T-cell (primary cell): ENCODE results near the gene ALS2. TPM values are rescaled to one million over a fixed set of nuclear protein-coding genes. Genes with fewer than 3 reads are reported as not detected.

ENCODE experiments used
- ATAC-seq, 4 experiments: fragments of 200-7000 bp in 3 of 4; fragments of 150-1000 bp in 1 of 4; cut with Tn5 transposase; replicated peaks in 1 of 4; 1 replicate in 3 of 4; 2 replicates in 1 of 4; pipeline ENCODE4 v1.10.0; 2021; ENCODE audit warnings: moderate library complexity in 3 of 4, mild to moderate bottlenecking in 2 of 4, moderate number of reproducible peaks in 1 of 4
- CTCF ChIA-PET, 2 donors: fragments of 300-600 bp; sonication (Branson Sonifier 250); formaldehyde crosslinking; loops; one replicate each; lab custom pipeline; 2022; ENCODE audit warnings: antibody characterized with exemption in 2 of 2; lab: Charles Lee
- POLR2A ChIA-PET, 2 donors: fragments of 300-600 bp; sonication (Branson Sonifier 250); formaldehyde crosslinking; loops; one replicate each; lab custom pipeline; 2022; ENCODE audit warnings: antibody characterized with exemption in 2 of 2; lab: Charles Lee
- DNase-seq, 35 experiments: peaks; one replicate each; pipeline versions ENCODE4 v3.0.0 to v3.0.0-alpha.2; 2013 to 2023
- H3K27ac ChIP-seq: one replicate; pipeline ENCODE4 v1.5.1; 2013; ENCODE audit warnings: low read length
- H3K27me3 ChIP-seq, 2 experiments: replicated peaks in 1 of 2; 1 replicate in 1 of 2; 2 replicates in 1 of 2; pipeline versions ENCODE4 v1.6.1 to v1.7.0; 2013; ENCODE audit warnings: low read length in 1 of 2, mixed read lengths in 1 of 2; ENCODE audit not compliant: control insufficient read depth in 2 of 2, insufficient read depth in 2 of 2; ENCODE audit errors: extremely low read depth in 1 of 2
- H3K36me3 ChIP-seq, 2 donors: 1 replicate in 1 of 2; 2 replicates in 1 of 2; pipeline versions ENCODE4 v1.6.1 to v1.7.0; 2013; ENCODE audit warnings: low read length in 1 of 2; ENCODE audit not compliant: control insufficient read depth in 2 of 2, insufficient read depth in 1 of 2; ENCODE audit errors: extremely low read depth in 1 of 2
- H3K4me1 ChIP-seq, 2 experiments: 1 replicate in 1 of 2; 2 replicates in 1 of 2; pipeline versions ENCODE4 v1.6.1 to v1.7.0; 2013; ENCODE audit warnings: low read length in 2 of 2, mixed read lengths in 1 of 2; ENCODE audit not compliant: insufficient read depth in 2 of 2, control insufficient read depth in 1 of 2; ENCODE audit errors: extremely low read depth in 1 of 2
- H3K4me3 ChIP-seq, 2 donors: 1 replicate in 1 of 2; 2 replicates in 1 of 2; pipeline versions ENCODE4 v1.5.1 to v1.7.0; 2013; ENCODE audit warnings: mild to moderate bottlenecking in 2 of 2, low read length in 1 of 2, moderate library complexity in 1 of 2; ENCODE audit not compliant: control insufficient read depth in 1 of 2; ENCODE audit errors: extremely low read depth in 1 of 2
- H3K9me3 ChIP-seq: 2 replicates; pipeline ENCODE4 v1.7.0; 2013
- H3K27ac Mint-ChIP-seq, 2 donors: one replicate each; pipeline ENCODE4 v1.8.0; 2020 to 2021; ENCODE audit warnings: mild to moderate bottlenecking in 2 of 2, mixed read lengths in 2 of 2
- H3K27me3 Mint-ChIP-seq, 2 donors: one replicate each; pipeline ENCODE4 v1.8.0; 2021 to 2022; ENCODE audit warnings: mixed read lengths in 2 of 2
- H3K36me3 Mint-ChIP-seq: one replicate; pipeline ENCODE4 v1.8.0; 2021; ENCODE audit warnings: mixed read lengths
- H3K4me1 Mint-ChIP-seq, 3 donors: one replicate each; pipeline ENCODE4 v1.8.0; 2020 to 2022; ENCODE audit warnings: mixed read lengths in 3 of 3, mild to moderate bottlenecking in 1 of 3
- H3K4me3 Mint-ChIP-seq, 3 donors: one replicate each; pipeline ENCODE4 v1.8.0; 2020 to 2022; ENCODE audit warnings: mild to moderate bottlenecking in 3 of 3, mixed read lengths in 3 of 3, moderate library complexity in 3 of 3
- H3K9me3 Mint-ChIP-seq, 3 donors: one replicate each; pipeline ENCODE4 v1.8.0; 2020 to 2022; ENCODE audit warnings: mixed read lengths in 3 of 3
- WGBS: methylation state at CpG from one replicate; pipeline ENCODE4 v1.1.5; 2013; ENCODE audit warnings: missing lambda C conversion rate; ENCODE audit not compliant: insufficient coverage; 5-methylcytosine and 5-hydroxymethylcytosine counted together
- total RNA-seq, 35 experiments: library from RNA in 6 of 35; stranded (reverse) in 6 of 35; fragments of 120-200 nt in 1 of 35; gene quantifications; one replicate each; pipeline versions ENCODE4 v1.2.1 to v1.2.4 and lab custom pipeline; 2013 to 2026

ALS2 gene
- total RNA-seq, 5 donors from 2014 or later (not counting 1 experiment from before 2014, with no cell fraction given) = 9.1 to 11.9 (median 10.3) TPM

- DNase-seq (no peak), ATAC-seq (no peak)
- POLR2A ChIA-PET = interaction anchor here in 1 of 2 donors (0.6 kb wide), 1 partner anchor 110 kb away, joined by 6 read pairs; no protein-coding TSS in a partner anchor
Observed at GRCh38 chr2:201777869-201778268, 2.9 kb downstream of the ALS2 start.

GRCh38 chr2:201777043-201777442 lies 3.7 kb downstream of the ALS2 start:
- ATAC-seq = no peak
- H3K4me1 ChIP-seq = peaks cover 14% of the 10 kb centered on the region in 2 experiments
- ChIA-PET CTCF (interaction anchor here in 1 of 2 donors (1.1 kb wide), 1 partner anchor 545 kb away, joined by 3 read pairs; no protein-coding TSS in a partner anchor), POLR2A (no interaction called here)
- no peaks in the 10 kb centered on the region for H3K9me3 ChIP-seq
- peaks cover 21 to 32% (median 22%) of the 10 kb centered on the region in 3 donors for H3K4me1 Mint-ChIP-seq
- no peak overlapping the region for H3K4me3 ChIP-seq
- no peaks in the 10 kb centered on the region for H3K27me3 ChIP-seq
- no peaks in the 10 kb centered on the region for H3K27me3 Mint-ChIP-seq
- peaks cover 6% of the 10 kb centered on the region for H3K36me3 Mint-ChIP-seq
- no peaks in the 10 kb centered on the region for H3K9me3 Mint-ChIP-seq
- no peak overlapping the region for H3K27ac Mint-ChIP-seq
- H3K36me3 ChIP-seq = no peaks in the 10 kb centered on the region
- DNase-seq = no peak
- no peak overlapping the region for H3K27ac ChIP-seq
- no peak overlapping the region for H3K4me3 Mint-ChIP-seq

More at GRCh38 chr2:201777869-201778268, 2.9 kb downstream of the ALS2 start:
- Histone ChIP-seq H3K4me1 (peaks cover 14% of the 10 kb centered on the region in 2 experiments), H3K27ac (no peak overlapping the region), H3K36me3 (no peaks in the 10 kb centered on the region), H3K9me3 (no peaks in the 10 kb centered on the region), H3K27me3 (no peaks in the 10 kb centered on the region), H3K4me3 (no peak overlapping the region)
- Mint-ChIP-seq H3K36me3 (peaks cover 6% of the 10 kb centered on the region), H3K4me1 (peaks cover 21 to 33% (median 24%) of the 10 kb centered on the region in 3 donors), H3K27ac (no peak overlapping the region), H3K9me3 (no peaks in the 10 kb centered on the region), H3K27me3 (no peaks in the 10 kb centered on the region), H3K4me3 (no peak overlapping the region)
- CTCF ChIA-PET = no interaction called here

GRCh38 chr2:201775326-201775725 lies 5.4 kb downstream of the ALS2 start:
- peaks cover 5 to 7% of the 10 kb centered on the region in 2 experiments for H3K4me1 ChIP-seq
- no peaks in the 10 kb centered on the region for H3K36me3 ChIP-seq
- Mint-ChIP-seq H3K4me1 (peaks cover 13 to 23% (median 14%) of the 10 kb centered on the region in 3 donors), H3K36me3 (peaks cover 10% of the 10 kb centered on the region), H3K4me3 (no peak overlapping the region), H3K9me3 (no peaks in the 10 kb centered on the region), H3K27ac (no peak overlapping the region), H3K27me3 (no peaks in the 10 kb centered on the region)
- no peaks in the 10 kb centered on the region for H3K9me3 ChIP-seq
- no peak for ATAC-seq
- DNase-seq = no peak
- H3K4me3 ChIP-seq = no peak overlapping the region
- no peaks in the 10 kb centered on the region for H3K27me3 ChIP-seq
- ChIA-PET CTCF (no interaction called here), POLR2A (no interaction called here)
- H3K27ac ChIP-seq = no peak overlapping the region
- no CpG with 5 or more reads among the region's 1 CpG for WGBS

GRCh38 chr2:201774546-201774945 lies 6.2 kb downstream of the ALS2 start:
- no peak overlapping the region for H3K4me3 ChIP-seq
- H3K27me3 ChIP-seq = no peaks in the 10 kb centered on the region
- ChIA-PET POLR2A (no interaction called here), CTCF (no interaction called here)
- no peak overlapping the region for H3K4me3 Mint-ChIP-seq
- ATAC-seq = no peak
- H3K27ac Mint-ChIP-seq = no peak overlapping the region
- no peak overlapping the region for H3K27ac ChIP-seq
- DNase-seq = no peak
- H3K9me3 Mint-ChIP-seq = no peaks in the 10 kb centered on the region
- H3K9me3 ChIP-seq = no peaks in the 10 kb centered on the region
- H3K4me1 ChIP-seq = peaks cover 0 to under 1% of the 10 kb centered on the region in 2 experiments
- peaks cover 6 to 16% (median 6%) of the 10 kb centered on the region in 3 donors for H3K4me1 Mint-ChIP-seq
- WGBS = no CpG with 5 or more reads among the region's 2 CpGs
- H3K27me3 Mint-ChIP-seq = no peaks in the 10 kb centered on the region
- no peaks in the 10 kb centered on the region for H3K36me3 ChIP-seq
- peaks cover 11% of the 10 kb centered on the region for H3K36me3 Mint-ChIP-seq

GRCh38 chr2:201773990-201774389 lies 6.7 kb downstream of the ALS2 start:
- POLR2A ChIA-PET = no interaction called here
- DNase-seq = no peak
- Histone ChIP-seq H3K27me3 (no peaks in the 10 kb centered on the region), H3K9me3 (no peaks in the 10 kb centered on the region), H3K4me3 (no peak overlapping the region), H3K27ac (no peak overlapping the region), H3K4me1 (no peaks in the 10 kb centered on the region), H3K36me3 (no peaks in the 10 kb centered on the region)
- Mint-ChIP-seq H3K4me3 (no peak overlapping the region), H3K27ac (no peak overlapping the region), H3K27me3 (no peaks in the 10 kb centered on the region), H3K9me3 (no peaks in the 10 kb centered on the region), H3K4me1 (peaks cover 4 to 13% (median 6%) of the 10 kb centered on the region in 3 donors), H3K36me3 (peaks cover 11% of the 10 kb centered on the region)
- WGBS = no CpG with 5 or more reads among the region's 1 CpG
- ATAC-seq = no peak
- CTCF ChIA-PET = no interaction called here

GRCh38 chr2:201769666-201770373 lies 10.9 kb downstream of the ALS2 start:
- Histone ChIP-seq H3K27ac (no peak overlapping the region), H3K4me1 (no peaks in the 10 kb centered on the region), H3K36me3 (peaks cover 0 to 10% of the 10 kb centered on the region in 2 donors), H3K9me3 (no peaks in the 10 kb centered on the region), H3K27me3 (no peaks in the 10 kb centered on the region), H3K4me3 (no peak overlapping the region)
- peaks cover 24% of the 10 kb centered on the region for H3K36me3 Mint-ChIP-seq
- no peak overlapping the region for H3K4me3 Mint-ChIP-seq
- DNase-seq (no peak), ATAC-seq (no peak)
- H3K9me3 Mint-ChIP-seq = no peaks in the 10 kb centered on the region
- CTCF ChIA-PET = no interaction called here
- H3K4me1 Mint-ChIP-seq = peaks cover 0 to 6% (median 0%) of the 10 kb centered on the region in 3 donors
- H3K27ac Mint-ChIP-seq = no peak overlapping the region
- WGBS = no CpG with 5 or more reads among the region's 4 CpGs
- H3K27me3 Mint-ChIP-seq = no peaks in the 10 kb centered on the region
- POLR2A ChIA-PET = no interaction called here
